Measurements from ENCODE around the gene ZFHX3.

GRCh38 chr16:72989579-72990551 is 58.1 kb downstream of the ZFHX3 start:
- TF ChIP-seq, protein P1, sequence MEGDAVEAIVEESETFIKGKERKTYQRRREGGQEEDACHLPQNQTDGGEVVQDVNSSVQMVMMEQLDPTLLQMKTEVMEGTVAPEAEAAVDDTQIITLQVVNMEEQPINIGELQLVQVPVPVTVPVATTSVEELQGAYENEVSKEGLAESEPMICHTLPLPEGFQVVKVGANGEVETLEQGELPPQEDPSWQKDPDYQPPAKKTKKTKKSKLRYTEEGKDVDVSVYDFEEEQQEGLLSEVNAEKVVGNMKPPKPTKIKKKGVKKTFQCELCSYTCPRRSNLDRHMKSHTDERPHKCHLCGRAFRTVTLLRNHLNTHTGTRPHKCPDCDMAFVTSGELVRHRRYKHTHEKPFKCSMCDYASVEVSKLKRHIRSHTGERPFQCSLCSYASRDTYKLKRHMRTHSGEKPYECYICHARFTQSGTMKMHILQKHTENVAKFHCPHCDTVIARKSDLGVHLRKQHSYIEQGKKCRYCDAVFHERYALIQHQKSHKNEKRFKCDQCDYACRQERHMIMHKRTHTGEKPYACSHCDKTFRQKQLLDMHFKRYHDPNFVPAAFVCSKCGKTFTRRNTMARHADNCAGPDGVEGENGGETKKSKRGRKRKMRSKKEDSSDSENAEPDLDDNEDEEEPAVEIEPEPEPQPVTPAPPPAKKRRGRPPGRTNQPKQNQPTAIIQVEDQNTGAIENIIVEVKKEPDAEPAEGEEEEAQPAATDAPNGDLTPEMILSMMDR (IDR thresholded peaks at IDR 0.05): no peak
- no peak for TF ChIP-seq EZH2 (IDR thresholded peaks at IDR 0.05; ENCODE audit: borderline replicate concordance, insufficient read depth, low read depth, low read length, poor library complexity, severe bottlenecking)

Measured in B cell (primary cell).